Left renal cortex interstitium (tissue), 4 donors: ENCODE results near the gene TMEM39A. TPM values are rescaled to one million over a fixed set of nuclear protein-coding genes. Genes with fewer than 3 reads are reported as not detected.
A peak's percentile ranks its signal among the peaks of the same experiment; 100 is the strongest.

ENCODE experiments used
- DNase-seq, 4 donors: peaks; one replicate each; pipeline ENCODE4 v3.0.0-alpha.2; 2013; ENCODE audit warnings: low read depth in 4 of 4, low spot score in 2 of 4, missing footprints in 1 of 4
- polyA plus RNA-seq, 4 donors: library from polyadenylated mRNA; unstranded; fragments of 120-200 nt; gene quantifications; one replicate each; pipeline ENCODE4 v1.2.1, GENCODE V29; 2013; ENCODE audit not compliant: insufficient read length in 4 of 4

The TMEM39A gene
- polyA plus RNA-seq, 4 donors, result 46.2 to 60.1 (median 53.3) TPM

- DNase-seq, result no peak
Observed at GRCh38 chr3:119456469-119456868, 6.9 kb downstream of the TMEM39A start.

GRCh38 chr3:119453822-119454221, 9.6 kb downstream of the TMEM39A start:
- DNase-seq, result no peak

DNA sequence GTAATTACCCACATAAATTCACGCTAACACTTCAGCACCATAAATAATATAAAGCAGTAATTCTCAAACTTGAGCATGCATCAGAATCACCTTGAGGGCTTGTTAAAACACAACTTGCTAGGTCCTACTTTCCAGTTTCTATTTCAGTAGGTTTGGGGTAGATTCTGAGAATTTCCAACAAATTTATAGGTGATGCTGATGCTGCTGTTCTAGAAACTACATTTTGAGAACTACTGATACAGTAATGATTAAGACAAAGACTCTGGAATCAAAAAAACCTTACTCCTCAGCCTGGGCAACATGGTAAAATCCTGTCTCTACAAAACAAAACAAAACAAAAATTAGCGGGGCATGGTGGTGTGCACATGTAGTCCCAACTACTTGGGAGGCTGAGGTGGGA, 18.8 kb downstream of the TMEM39A start:
- DNase-seq, result no peak

GRCh38 chr3:119443179-119443578, 20.2 kb downstream of the TMEM39A start:
- DNase-seq, result no peak

GRCh38 chr3:119437691-119438258, 25.6 kb downstream of the TMEM39A start:
- DNase-seq, result no peak

GRCh38 chr3:119436977-119437376, 26.4 kb downstream of the TMEM39A start:
- DNase-seq, result no peak

- DNase-seq, result no peak
Observed at GRCh38 chr3:119434703-119435102, 28.7 kb downstream of the TMEM39A start.

DNA sequence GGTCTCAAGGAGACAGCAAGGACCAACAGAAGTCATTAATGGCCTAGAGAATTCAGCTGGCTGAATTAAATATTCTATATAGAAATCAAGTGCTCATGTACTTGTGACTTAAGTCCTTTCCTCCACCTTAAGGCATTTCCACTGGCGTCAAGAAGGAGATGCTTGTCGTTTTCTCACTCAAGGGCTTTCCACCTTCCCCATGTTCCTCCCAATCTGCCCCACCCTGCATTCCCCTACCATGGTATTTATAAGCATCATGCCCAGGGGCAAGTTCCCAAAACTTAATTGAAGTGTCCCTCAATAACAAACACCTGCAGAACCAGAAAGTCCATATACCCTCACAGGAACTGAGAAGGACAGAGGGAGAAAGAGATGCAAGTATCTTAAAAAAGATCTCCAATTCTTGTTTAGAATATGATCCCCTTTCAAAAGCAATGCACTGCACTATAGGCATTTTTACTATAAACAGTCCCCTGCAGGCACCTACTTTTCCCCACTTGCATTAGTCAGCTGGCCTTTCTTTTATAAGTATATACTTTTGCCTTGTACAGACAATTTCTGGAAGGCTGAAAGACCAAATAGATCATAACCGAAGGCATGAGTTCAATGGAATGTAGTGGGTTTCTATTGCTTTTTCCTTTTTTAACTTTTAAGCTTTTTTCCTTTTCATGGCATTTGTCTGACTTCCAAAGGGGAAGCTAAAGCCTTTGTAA, 29.6 kb downstream of the TMEM39A start:
- no peak for DNase-seq

- DNase-seq, result no peak
Observed at GRCh38 chr3:119428538-119428937, 34.9 kb downstream of the TMEM39A start.

DNA sequence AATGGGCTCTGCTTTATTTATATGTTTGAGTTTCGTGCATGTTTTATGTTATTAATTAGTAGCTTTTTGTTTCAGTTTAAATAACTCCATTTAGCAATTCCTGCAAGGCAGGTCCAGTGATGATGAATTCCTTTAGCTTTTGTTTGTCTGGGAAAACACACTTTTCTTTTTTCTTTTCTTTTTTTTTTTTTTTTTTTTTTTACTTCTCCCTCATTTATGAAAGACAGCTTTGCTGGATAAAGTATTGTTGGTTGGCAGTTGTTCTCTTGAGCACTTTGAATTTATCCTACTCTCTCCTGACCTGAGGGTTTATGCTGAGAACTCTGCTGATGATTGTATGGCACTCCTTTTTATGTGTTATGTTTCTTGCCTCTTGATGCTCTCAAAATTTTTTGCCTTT, 35.7 kb downstream of the TMEM39A start:
- DNase-seq, result peak in 1 of 4 donors; percentile 8

DNA sequence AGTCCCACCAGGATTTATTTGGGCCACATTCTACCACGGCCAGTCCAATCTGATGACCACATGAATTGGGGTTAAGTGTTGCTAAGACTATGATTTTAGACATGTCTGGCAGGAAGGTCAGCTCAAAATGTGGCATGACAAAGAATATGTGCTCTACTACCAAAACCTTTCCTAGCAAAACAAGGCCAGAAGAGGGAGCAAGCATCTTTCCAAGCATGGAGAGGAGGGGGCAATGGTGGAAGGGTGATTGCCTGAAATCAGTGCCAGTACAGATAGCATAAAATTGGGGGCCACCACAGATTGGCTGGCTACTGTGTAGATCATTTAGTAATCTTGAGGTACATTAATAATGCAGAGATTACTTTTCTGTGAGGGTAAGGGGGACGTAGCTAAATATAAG, 43.2 kb downstream of the TMEM39A start:
- DNase-seq, result no peak

DNA sequence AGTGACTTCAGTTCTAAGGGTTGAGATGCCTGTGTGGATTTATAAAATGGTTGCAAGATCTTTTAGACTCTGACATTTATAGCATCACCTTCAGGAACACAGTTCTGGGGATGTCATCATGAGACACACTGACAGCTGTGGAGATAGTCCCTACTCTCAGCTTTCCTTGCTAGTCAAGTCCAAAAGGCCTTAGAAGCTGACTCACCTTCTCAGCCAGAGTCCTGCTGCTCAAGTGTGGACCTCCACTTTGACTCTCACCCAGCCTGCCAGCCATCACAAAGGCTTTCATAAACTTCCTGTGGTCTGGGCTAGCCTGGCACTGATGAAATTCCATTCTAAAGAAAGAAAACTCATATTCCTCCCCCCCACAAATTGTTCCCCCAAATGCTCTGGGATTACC, 44.8 kb downstream of the TMEM39A start:
- no peak for DNase-seq

- no peak for DNase-seq
Observed at GRCh38 chr3:119417771-119418512, 45.5 kb downstream of the TMEM39A start.

DNA sequence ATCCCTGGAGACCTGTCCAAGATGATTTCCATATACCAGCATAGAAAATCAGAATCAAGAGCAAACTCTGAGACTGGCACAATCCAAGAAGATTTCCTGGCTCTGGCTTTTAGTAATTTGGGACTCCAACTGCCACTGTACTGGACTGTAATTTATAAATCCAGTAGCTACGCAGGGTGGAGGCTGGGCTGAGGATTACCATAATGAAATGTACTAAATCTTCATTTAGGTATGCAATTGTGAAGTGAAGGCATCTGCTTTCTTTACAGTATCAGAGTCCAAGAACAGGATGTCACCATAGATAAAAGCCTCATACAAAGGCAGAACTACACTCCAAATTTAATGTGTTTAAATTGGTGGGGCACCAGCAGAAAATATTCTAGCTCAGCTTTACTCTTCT, 46.5 kb downstream of the TMEM39A start:
- no peak for DNase-seq

GRCh38 chr3:119413603-119414280, 49.7 kb downstream of the TMEM39A start:
- DNase-seq, result no peak

DNA sequence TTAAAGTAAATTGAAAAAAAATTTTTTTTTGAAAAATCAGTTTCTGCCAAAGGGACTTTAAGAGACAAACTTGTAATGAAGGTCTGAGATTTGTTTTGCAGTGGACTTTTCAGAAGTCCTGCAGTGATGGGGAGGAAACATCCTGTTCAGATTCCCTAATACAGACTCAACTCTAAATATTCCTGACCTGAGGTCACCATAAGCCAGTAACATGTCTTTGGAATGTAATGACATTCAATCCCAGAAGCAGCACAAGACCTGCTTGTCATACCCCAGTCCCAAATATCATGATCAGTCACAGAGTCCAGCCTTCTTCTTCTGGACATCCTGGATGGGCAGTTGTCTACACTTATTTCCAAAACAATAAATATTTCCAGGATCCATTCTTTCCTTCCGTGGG, 53.6 kb downstream of the TMEM39A start:
- DNase-seq, result no peak

GRCh38 chr3:119408243-119408950, 55.0 kb downstream of the TMEM39A start:
- DNase-seq, result no peak

- DNase-seq, result no peak
Observed at GRCh38 chr3:119405315-119405714, 58.1 kb downstream of the TMEM39A start.

DNA sequence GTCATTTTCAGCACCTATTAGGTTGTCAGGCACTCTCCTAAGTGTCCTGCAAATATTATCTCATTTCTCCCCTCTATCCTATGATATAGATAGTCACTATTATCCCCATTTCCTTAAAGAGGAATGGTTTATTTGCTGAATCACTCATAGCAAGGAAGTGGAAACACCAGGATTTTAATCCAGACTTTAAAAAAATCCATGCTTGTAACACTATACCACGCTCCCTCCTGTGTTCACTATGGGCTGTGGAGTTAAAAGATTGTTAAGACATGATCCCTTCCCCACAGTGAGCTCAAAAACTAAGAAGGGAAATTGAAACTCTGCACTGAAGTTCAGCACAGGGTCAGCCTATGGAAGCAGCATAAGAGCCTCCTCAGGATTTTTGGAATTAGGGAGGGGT, 60.2 kb downstream of the TMEM39A start:
- no peak for DNase-seq

- DNase-seq, result no peak
Observed at GRCh38 chr3:119402791-119403190, 60.6 kb downstream of the TMEM39A start.
